ENCODE measurements around the gene LSS. TPM values are rescaled to one million over a fixed set of nuclear protein-coding genes. Genes with fewer than 3 reads are reported as not detected.

LSS gene
- 61.0 TPM for total RNA-seq
- long read RNA-seq, full-length matches to known transcripts = 23 of 74 reads
- long read RNA-seq, partial matches to known transcripts = 34 of 74 reads
- long read RNA-seq, other reads (novel, unspliced or antisense) = 17 of 74 reads

DNA sequence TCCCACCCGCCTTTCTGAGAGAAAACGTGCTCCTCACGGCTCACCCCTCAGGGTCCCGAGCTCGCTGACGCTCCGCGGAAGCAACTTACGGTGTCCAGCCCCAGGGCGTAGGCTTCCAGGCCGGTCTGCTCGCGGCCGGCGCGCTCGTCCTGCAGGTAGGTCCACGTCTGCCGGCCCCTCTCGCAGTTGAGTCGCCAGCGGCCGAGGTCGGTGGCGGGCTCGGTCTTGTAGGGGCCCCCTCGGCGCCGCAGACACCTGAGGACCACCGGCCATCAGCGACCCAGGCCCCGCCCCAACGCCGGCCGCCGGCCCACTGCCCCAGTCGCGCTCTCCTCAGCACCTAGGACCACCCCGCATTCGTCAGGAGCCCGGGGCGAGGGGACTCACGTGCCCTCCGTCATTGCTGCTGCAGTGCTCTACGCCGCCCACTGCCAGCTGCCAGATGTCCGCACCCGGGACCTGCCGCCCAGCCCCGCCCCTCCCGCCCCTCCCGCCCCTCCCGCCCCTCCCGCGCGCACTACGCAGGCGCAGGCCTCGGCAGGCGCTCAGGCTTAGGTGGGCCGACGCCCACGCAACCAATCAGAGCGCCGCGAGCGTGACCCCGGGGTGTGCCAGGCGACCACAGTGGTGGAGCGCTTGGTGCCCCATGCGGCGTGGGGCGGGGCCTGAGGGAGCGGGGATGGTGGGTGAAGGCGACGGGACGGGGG, at the start of gene LSS:
TSS of gene LSS (minus strand) at position 430 of the 707 bp plus-strand sequence. CDS start at position 401, 29 bp downstream.
- DNase-seq (ENCODE audit: missing footprints) = peak; percentile 99
- ATAC-seq = peak; percentile 95
- intact Hi-C loops (cut with DNase I) = loop anchor here (2.0 to 10.0 kb wide), 4 partner anchors 40 to 254 kb away; partner anchors contain the start of genes MCM3AP and YBEY

DNA sequence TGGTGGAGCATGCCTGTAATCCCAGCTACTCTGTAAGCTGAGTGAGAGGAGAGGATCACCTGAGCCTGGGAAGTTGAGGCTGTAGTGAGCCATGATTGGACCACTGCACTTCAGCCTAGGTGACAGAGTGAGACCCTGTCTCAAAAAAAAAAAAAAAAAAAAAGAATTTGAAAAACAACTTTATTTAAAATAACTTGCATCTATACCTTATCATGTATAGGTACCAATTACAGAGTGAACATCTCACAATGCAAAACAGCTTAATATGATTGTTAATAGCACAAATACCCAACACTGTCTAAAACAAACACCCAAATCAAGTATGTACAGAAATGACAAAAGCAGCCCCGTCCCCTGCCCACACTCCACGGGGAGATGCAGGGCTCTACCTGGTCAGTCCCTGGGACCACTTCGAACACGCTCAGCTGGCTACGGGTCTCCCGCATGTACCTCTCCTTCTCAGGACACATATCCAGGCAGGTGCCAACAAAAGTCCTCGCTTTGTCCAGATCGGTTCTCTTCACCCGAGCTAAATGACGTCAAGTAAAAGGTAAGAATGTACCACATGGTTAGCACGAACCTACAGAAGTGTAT, 46.3 kb upstream of the LSS start:
- intact Hi-C loops (cut with DNase I) = no loop called here
- ATAC-seq = no peak
- no peak for DNase-seq (ENCODE audit: missing footprints)

GRCh38 chr21:46273341-46273740, 44.8 kb upstream of the LSS start:
- DNase-seq (ENCODE audit: missing footprints) (no peak), ATAC-seq (no peak)
- intact Hi-C loops (cut with DNase I) = no loop called here

DNA sequence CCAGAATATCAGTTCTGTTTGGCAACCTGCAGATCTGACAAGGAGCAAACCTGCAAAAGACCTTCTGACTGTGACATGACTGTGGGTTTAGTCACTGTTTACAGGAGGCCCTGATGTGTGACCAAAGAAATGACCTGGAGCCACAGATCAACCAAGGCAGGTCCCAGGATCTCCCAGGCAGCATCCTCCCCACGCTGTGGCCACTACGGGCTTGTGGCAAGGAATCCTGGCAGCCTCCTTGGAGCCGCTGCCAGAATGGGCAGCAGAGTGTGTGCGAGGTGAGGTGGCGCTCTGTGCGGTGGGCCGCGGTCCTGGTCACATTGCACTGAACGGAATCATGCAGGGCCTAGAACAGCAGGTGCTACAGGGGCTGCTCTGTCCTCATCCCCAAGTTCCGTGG, 40.9 kb upstream of the LSS start:
- intact Hi-C loops (cut with DNase I) = no loop called here
- DNase-seq (ENCODE audit: missing footprints) (no peak), ATAC-seq (no peak)

DNA sequence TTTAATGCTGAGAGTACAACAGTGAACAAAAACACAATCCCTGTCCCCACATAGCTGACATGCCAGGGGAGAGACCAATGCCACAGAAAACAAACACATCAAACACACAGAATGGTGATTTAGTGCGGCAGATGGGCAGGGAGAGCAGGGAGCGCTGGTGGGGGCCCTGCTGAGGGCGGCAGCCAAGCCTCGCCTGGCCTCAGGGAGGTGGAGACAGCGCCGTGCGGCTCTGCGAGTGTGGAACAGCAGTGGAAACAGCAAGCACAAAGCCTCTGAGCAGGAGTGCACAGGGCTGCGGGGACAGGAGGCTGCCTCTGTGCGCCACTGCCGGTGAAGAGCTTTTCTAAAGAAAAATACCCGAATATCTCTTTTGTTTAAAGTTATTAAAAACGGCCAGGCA, 39.8 kb upstream of the LSS start:
- intact Hi-C loops (cut with DNase I) = no loop called here
- DNase-seq (ENCODE audit: missing footprints) (no peak), ATAC-seq (no peak)

- ATAC-seq (no peak), DNase-seq (ENCODE audit: missing footprints) (no peak)
- intact Hi-C loops (cut with DNase I) = no loop called here
Observed at GRCh38 chr21:46266946-46267345, 38.4 kb upstream of the LSS start.

GRCh38 chr21:46265736-46266525, 37.4 kb upstream of the LSS start:
- DNase-seq (ENCODE audit: missing footprints) (no peak), ATAC-seq (no peak)
- intact Hi-C loops (cut with DNase I) = no loop called here

GRCh38 chr21:46264690-46265144, 36.1 kb upstream of the LSS start:
- intact Hi-C loops (cut with DNase I) = no loop called here
- DNase-seq (ENCODE audit: missing footprints) = no peak
- ATAC-seq = peak; percentile 30

- intact Hi-C loops (cut with DNase I) = no loop called here
- DNase-seq (ENCODE audit: missing footprints) (no peak), ATAC-seq (peak; percentile 28)
Observed at GRCh38 chr21:46264046-46264689, 35.6 kb upstream of the LSS start.

DNA sequence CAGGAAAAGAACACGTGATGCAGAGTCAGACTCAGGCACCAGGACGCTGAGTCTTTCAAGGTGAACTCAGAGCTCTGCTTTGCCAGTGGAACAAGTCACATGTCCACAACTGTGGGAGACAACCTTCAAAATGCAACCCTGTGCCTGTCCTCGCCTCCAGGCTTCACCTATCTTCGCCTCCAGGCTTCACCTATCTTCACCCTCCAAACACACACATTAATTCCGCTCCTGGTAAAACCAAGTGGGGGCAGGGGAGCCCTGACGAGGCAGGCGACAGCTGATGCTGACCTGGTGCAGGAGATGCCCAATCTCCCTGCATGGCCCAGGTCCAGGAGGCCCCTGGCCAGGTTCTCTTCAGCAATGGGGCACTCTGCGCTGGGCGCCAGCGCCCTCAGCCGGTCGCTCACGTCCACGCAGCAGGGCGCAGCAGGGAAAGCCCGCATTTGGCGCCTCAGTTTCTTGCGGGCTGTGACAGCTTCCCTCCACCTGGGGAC, 28.0 kb upstream of the LSS start:
- intact Hi-C loops (cut with DNase I) = loop anchor here (1.0 to 10.0 kb wide), 2 partner anchors 109 to 282 kb away; no protein-coding TSS in a partner anchor
- DNase-seq (ENCODE audit: missing footprints) = no peak
- peak; percentile 84 for ATAC-seq

GRCh38 chr21:46255758-46256337, 27.3 kb upstream of the LSS start:
- DNase-seq (ENCODE audit: missing footprints) (no peak), ATAC-seq (no peak)
- intact Hi-C loops (cut with DNase I) = loop anchor here (1.0 to 10.0 kb wide), 2 partner anchors 109 to 281 kb away; no protein-coding TSS in a partner anchor

- DNase-seq (ENCODE audit: missing footprints) (no peak), ATAC-seq (no peak)
- intact Hi-C loops (cut with DNase I) = loop anchor here (10.0 kb wide), 1 partner anchor 280 kb away; no protein-coding TSS in a partner anchor
Observed at GRCh38 chr21:46255166-46255565, 26.6 kb upstream of the LSS start.

- no peak for ATAC-seq
- no peak for DNase-seq (ENCODE audit: missing footprints)
- intact Hi-C loops (cut with DNase I) = loop anchor here (10.0 kb wide), 1 partner anchor 280 kb away; no protein-coding TSS in a partner anchor
Observed at GRCh38 chr21:46254208-46254975, 25.8 kb upstream of the LSS start.

DNA sequence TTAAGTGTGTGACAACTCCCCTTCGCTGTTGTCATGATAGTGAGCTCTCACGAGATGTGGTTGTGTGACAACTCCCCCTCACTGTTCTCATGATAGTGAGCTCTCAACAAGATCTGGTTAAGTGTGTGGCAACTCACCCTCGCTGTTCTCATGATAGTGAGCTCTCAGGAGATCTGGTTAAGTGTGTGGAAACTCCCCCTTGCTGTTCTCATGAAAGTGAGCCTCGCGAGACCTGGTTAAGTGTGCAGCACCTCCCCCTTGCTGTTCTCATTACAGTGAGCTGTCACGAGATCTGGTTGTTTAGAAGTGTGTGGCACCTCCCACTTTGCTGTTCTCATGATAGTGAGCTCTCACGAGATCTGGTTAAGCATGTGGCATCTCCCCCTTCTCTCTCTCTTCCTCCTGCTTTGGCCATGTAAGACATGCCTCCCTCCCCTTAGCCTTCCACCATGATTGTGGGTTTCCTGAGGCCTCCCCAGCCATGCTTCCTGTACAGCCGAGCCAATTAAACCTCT, 25.1 kb upstream of the LSS start:
- intact Hi-C loops (cut with DNase I) = loop anchor here (10.0 kb wide), 1 partner anchor 279 kb away; no protein-coding TSS in a partner anchor
- no peak for ATAC-seq

DNA sequence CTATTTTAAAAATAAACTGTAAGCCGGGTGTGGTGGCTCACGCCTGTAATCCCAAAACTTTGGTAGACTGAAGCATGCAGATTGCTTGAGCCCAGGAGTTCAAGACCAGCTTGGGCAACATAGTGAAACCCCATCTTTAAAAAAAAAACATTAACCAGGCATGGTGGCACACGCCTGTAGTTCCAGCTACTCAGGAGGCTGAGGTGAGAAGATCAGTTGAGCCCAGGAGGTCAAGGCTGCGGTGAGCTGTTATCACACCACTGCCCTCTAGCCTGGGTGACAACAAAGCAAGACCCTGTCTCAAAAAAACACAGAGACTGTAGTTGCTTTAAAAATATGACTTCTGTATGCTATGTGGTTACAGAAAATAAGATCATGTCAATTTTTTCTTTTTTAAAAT, 24.3 kb upstream of the LSS start:
- intact Hi-C loops (cut with DNase I) = loop anchor here (10.0 kb wide), 1 partner anchor 278 kb away; no protein-coding TSS in a partner anchor
- DNase-seq (ENCODE audit: missing footprints) (no peak), ATAC-seq (no peak)

More for the DNA sequence above, 25.1 kb upstream of the LSS start:
- no peak for DNase-seq (ENCODE audit: missing footprints)

GRCh38 chr21:46250146-46250725, 21.7 kb upstream of the LSS start:
- intact Hi-C loops (cut with DNase I) = loop anchor here (10.0 kb wide), 1 partner anchor 275 kb away; no protein-coding TSS in a partner anchor
- DNase-seq (ENCODE audit: missing footprints) = no peak

DNA sequence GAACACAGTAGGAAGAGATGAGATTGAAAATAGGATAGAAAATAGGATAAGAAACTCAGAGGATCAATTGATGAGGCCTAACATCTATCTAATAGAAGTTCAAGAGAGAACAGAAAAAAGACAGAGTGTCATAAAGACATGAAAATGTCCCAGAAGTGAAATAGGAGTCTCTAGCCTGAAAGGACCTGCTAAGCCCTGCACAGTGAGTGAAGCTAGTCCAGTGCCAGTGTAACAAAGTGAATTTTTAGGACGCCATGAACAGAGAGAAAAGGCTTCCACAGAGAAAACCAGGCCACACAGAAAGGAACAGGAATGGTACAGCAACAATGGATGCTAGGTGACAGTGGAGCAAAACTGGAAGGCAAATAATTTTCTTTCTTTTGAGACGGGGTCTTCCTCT, 20.3 kb upstream of the LSS start:
- DNase-seq (ENCODE audit: missing footprints) (no peak), ATAC-seq (no peak)
- intact Hi-C loops (cut with DNase I) = no loop called here

More at GRCh38 chr21:46250146-46250725, 21.7 kb upstream of the LSS start:
- no peak for ATAC-seq

Data from Right ventricle myocardium inferior (tissue), 1 donor.